H1 (cell line): ENCODE results near the gene CYTH1. TPM values are rescaled to one million over a fixed set of nuclear protein-coding genes. Genes with fewer than 3 reads are reported as not detected.

Experiments
- BRCA1 ChIP-seq: IDR thresholded peaks from 2 replicates; pipeline ENCODE4 v1.6.1; 2012; ENCODE audit warnings: low read depth, low read length, improper control_type of control experiment
- polyA plus RNA-seq, 7 experiments: library from polyadenylated mRNA; depleted of rRNA in 3 of 7; stranded (reverse) in 5 of 7; unstranded in 2 of 7; fragments of >200 nt in 5 of 7; fragments of 200-250 nt in 2 of 7; gene quantifications; 1 replicate in 5 of 7; 2 replicates in 1 of 7; 4 replicates in 1 of 7; pipeline versions ENCODE4 v1.2.1 to v1.2.3, GENCODE V29; 2011 to 2013; ENCODE audit warnings: missing spikeins in 2 of 7, mixed read lengths in 2 of 7
- total RNA-seq: library from RNA; stranded (reverse); fragmentation: NEBNext Ultra II Directional; extraction: Animal tissue kit (Norgen Biotek cat#: 25700); gene quantifications from 2 replicates; pipeline ENCODE4 v1.2.1, GENCODE V29; 2021

Gene CYTH1
- total and polyA plus RNA-seq, 2 of the 8 experiments (the other 6 are each of a cell fraction or from before 2014, with no cell fraction given) = 12.8 to 14.8 TPM

DNA sequence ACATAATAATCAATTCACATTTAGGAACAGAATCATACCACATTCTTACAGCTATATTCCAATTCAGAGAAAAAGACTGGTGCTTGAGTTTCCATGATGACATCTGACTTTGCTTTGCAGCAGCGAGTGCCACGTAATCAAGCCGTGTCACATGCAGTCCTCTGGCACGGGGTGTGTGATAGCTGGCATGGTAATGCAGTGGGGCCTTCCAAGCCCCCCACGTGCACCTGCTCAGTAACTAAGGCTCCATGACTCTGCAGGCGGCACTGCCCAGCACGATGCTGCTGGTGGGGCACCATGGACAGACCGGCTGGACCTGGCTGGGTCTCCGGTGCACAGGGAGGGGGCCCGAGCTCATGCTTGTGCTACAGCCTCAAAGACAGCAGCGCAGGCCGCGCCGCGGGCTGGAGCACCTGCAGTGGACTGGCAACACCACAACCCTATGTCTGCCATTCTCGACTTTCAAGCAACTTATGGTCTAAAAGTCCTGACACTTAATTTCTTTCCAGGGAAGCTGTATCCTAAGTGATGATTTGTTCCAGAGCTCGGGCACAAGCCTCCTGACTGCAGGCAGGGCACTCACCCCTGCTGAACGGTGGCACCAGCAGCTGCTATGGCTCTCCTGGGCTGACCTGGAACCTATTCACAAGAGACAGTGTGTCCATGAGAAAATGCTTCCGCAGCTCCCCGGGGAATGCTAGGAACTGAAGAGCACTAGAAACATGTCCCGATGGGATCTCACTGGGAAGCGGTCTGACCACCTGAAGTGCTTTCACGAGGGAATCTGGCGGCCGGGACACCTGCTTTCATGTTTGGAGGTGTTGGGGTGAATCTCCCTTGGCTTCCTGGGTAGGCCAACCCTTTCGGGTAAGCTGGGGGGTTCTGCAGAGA is 105.4 kb downstream of the CYTH1 start (continued):
- TF ChIP-seq BRCA1 = no peak
